SU-DHL-6 (cell line): Measurements from ENCODE around the gene PLXNA2.

Source experiments
- H2AFZ ChIP-seq: fragments of 200-600 bp; sonication (generic); 2 replicates; pipeline ENCODE4 v1.6.1; 2014; ENCODE audit warnings: low read depth, mild to moderate bottlenecking, moderate library complexity, mixed read lengths, antibody characterized with exemption, low read length; ENCODE audit not compliant: severe bottlenecking
- H3F3A ChIP-seq: fragments of 200-600 bp; shearing (Covaris generic); 2 replicates; pipeline ENCODE4 v1.6.0; 2016; ENCODE audit warnings: antibody characterized with exemption, mild to moderate bottlenecking; ENCODE audit not compliant: insufficient read depth
- H3K27ac ChIP-seq: fragments of 200-600 bp; sonication (generic); 2 replicates; pipeline ENCODE4 v1.5.1; 2016; ENCODE audit warnings: low read depth, mild to moderate bottlenecking, low read length, moderate library complexity, mixed read lengths
- H3K27me3 ChIP-seq: fragments of 200-600 bp; sonication (generic), shearing (Covaris generic); 2 replicates; pipeline ENCODE4 v1.6.0; 2014; ENCODE audit warnings: mild to moderate bottlenecking, low read length
- H3K36me3 ChIP-seq: fragments of 200-600 bp; sonication (generic); 2 replicates; pipeline ENCODE4 v1.6.1; 2014; ENCODE audit warnings: mild to moderate bottlenecking, low read length, mixed read lengths
- H3K4me2 ChIP-seq: fragments of 300-600, 200-600 bp; shearing (Covaris generic), sonication (generic); 2 replicates; pipeline ENCODE4 v1.6.0; 2014; ENCODE audit warnings: low read length, low read depth, mild to moderate bottlenecking; ENCODE audit not compliant: poor library complexity, severe bottlenecking
- H3K4me3 ChIP-seq: fragments of 200-600 bp; sonication (generic); 2 replicates; pipeline ENCODE4 v1.5.1; 2014; ENCODE audit warnings: antibody characterized with exemption, low read length, mild to moderate bottlenecking, mixed read lengths; ENCODE audit not compliant: insufficient read depth, poor library complexity, severe bottlenecking
- H3K79me2 ChIP-seq: fragments of 200-600 bp; sonication (generic); 2 replicates; pipeline ENCODE4 v1.6.1; 2014; ENCODE audit warnings: mild to moderate bottlenecking, low read length, moderate library complexity; ENCODE audit not compliant: insufficient read depth
- H3K9ac ChIP-seq: fragments of 200-600 bp; sonication (generic); 2 replicates; pipeline ENCODE4 v1.7.0; 2014; ENCODE audit warnings: mild to moderate bottlenecking, low read length
- H3K9me2 ChIP-seq: fragments of 200-600 bp; sonication (generic); replicated peaks from 2 replicates; pipeline ENCODE4 v1.6.1; 2014; ENCODE audit warnings: low read length; ENCODE audit not compliant: insufficient read depth
- H3K9me3 ChIP-seq: fragments of 200-600 bp; sonication (generic); 2 replicates; pipeline ENCODE4 v1.6.1; 2014; ENCODE audit warnings: low read length, mixed read lengths; ENCODE audit not compliant: insufficient read depth
- H4K20me1 ChIP-seq: fragments of 200-600 bp; sonication (generic); 2 replicates; pipeline ENCODE4 v1.6.1; 2014; ENCODE audit warnings: low read depth, mild to moderate bottlenecking, antibody characterized with exemption, low read length, moderate library complexity, mixed read lengths
- CTCF ChIP-seq: fragments of 200-600 bp; sonication (generic); IDR thresholded peaks from one replicate; pipeline ENCODE4 v1.5.1; 2017; ENCODE audit warnings: antibody characterized with exemption, mild to moderate bottlenecking, low read length, moderate library complexity; ENCODE audit not compliant: insufficient read depth, poor library complexity, severe bottlenecking
- EZH2phosphoT487 ChIP-seq: fragments of 200-600 bp; sonication (generic), shearing (Covaris generic); conservative IDR thresholded peaks from 2 replicates; pipeline ENCODE4 v1.6.1; 2018; ENCODE audit warnings: mild to moderate bottlenecking, antibody characterized with exemption, low read length, moderate library complexity, mixed read lengths

Gene PLXNA2

GRCh38 chr1:208145167-208145566 lies 99.0 kb downstream of the PLXNA2 start:
- H3K9me3 ChIP-seq, result no peaks in the 10 kb centered on the region
- no peak overlapping the region for H2AFZ ChIP-seq
- H3K9me2 ChIP-seq, result no peaks in the 10 kb centered on the region
- no peak overlapping the region for H3K4me2 ChIP-seq
- H3K4me3 ChIP-seq, result no peak overlapping the region
- H3K36me3 ChIP-seq, result no peaks in the 10 kb centered on the region
- no peaks in the 10 kb centered on the region for H4K20me1 ChIP-seq
- TF ChIP-seq CTCF (no peak), EZH2phosphoT487 (no peak)
- H3K27ac ChIP-seq, result no peak overlapping the region
- H3K79me2 ChIP-seq, result no peaks in the 10 kb centered on the region
- H3K9ac ChIP-seq, result no peak overlapping the region
- no peaks in the 10 kb centered on the region for H3F3A ChIP-seq
- H3K27me3 ChIP-seq, result no peaks in the 10 kb centered on the region

- H3K27ac ChIP-seq, result no peak overlapping the region
- H3K4me2 ChIP-seq, result no peak overlapping the region
- H3K27me3 ChIP-seq, result no peaks in the 10 kb centered on the region
- H3K9me2 ChIP-seq, result no peaks in the 10 kb centered on the region
- no peaks in the 10 kb centered on the region for H3K9me3 ChIP-seq
- H3K79me2 ChIP-seq, result no peaks in the 10 kb centered on the region
- no peak overlapping the region for H3K4me3 ChIP-seq
- no peaks in the 10 kb centered on the region for H4K20me1 ChIP-seq
- no peaks in the 10 kb centered on the region for H3K36me3 ChIP-seq
- H2AFZ ChIP-seq, result no peak overlapping the region
- H3K9ac ChIP-seq, result no peak overlapping the region
- no peaks in the 10 kb centered on the region for H3F3A ChIP-seq
- TF ChIP-seq EZH2phosphoT487 (no peak), CTCF (no peak)
Observed at GRCh38 chr1:208142590-208143382, 101.4 kb downstream of the PLXNA2 start.

- Histone ChIP-seq H3K79me2 (no peaks in the 10 kb centered on the region), H3K9ac (no peak overlapping the region), H3F3A (no peaks in the 10 kb centered on the region), H3K27me3 (no peaks in the 10 kb centered on the region), H3K27ac (no peak overlapping the region), H2AFZ (no peak overlapping the region), H3K4me3 (no peak overlapping the region), H3K4me2 (no peak overlapping the region), H3K9me3 (no peaks in the 10 kb centered on the region), H4K20me1 (no peaks in the 10 kb centered on the region), H3K9me2 (no peaks in the 10 kb centered on the region), H3K36me3 (no peaks in the 10 kb centered on the region)
- TF ChIP-seq CTCF (no peak), EZH2phosphoT487 (no peak)
Observed at GRCh38 chr1:208141610-208142192, 102.5 kb downstream of the PLXNA2 start.
